Renal pelvis (tissue), 4 donors: Measurements from ENCODE around the gene P4HB. TPM values are rescaled to one million over a fixed set of nuclear protein-coding genes. Genes with fewer than 3 reads are reported as not detected.

ENCODE experiments used
- DNase-seq: peaks from one replicate; pipeline ENCODE4 v3.0.0-alpha.2; 2013
- polyA plus RNA-seq, 3 donors: library from polyadenylated mRNA; unstranded; fragments of 120-200 nt; gene quantifications; one replicate each; pipeline ENCODE4 v1.2.1, GENCODE V29; 2013; ENCODE audit not compliant: insufficient read length in 3 of 3

The P4HB gene
- polyA plus RNA-seq, 3 donors: 415 to 451 (median 445) TPM

DNA sequence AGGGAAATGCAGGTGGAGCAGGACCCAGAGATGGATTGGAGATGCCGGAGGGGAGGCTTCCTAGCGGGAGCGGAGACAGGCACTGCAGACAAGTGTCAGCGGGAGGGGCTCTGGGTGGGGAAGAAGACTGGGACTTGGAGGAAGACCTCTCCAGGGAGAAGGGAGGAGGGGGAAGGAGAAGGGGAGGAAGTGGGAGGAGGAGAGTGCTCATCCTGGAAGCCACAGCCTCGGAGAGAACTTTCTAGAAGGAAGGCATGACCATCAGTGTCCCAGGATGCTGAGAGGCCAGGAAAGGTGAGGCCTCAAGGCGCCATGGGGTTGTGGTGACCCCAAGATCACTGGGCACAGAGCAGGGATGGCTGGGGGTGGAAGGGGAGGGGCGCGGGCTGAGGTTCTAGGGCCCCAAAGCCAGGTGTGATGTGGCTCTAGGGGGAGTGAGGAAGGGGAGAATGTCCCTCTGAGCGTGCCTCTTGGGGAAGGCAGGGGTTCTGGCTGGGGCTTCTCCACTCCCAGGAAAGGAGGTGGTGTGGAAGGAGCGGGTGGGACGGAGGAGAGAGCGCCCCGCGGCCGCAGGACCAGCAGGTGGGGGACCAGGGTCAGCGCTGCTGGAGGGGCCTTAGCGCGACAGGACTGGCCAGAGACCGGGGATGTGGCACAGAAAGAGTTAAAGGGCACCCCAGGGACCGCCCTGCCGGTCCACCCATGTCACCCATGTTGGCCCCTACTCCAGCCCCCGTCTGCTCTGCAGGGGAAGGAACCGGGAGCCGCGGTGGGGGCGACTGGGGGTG, 57.3 kb downstream of the P4HB start:
- DNase-seq: no peak

DNA sequence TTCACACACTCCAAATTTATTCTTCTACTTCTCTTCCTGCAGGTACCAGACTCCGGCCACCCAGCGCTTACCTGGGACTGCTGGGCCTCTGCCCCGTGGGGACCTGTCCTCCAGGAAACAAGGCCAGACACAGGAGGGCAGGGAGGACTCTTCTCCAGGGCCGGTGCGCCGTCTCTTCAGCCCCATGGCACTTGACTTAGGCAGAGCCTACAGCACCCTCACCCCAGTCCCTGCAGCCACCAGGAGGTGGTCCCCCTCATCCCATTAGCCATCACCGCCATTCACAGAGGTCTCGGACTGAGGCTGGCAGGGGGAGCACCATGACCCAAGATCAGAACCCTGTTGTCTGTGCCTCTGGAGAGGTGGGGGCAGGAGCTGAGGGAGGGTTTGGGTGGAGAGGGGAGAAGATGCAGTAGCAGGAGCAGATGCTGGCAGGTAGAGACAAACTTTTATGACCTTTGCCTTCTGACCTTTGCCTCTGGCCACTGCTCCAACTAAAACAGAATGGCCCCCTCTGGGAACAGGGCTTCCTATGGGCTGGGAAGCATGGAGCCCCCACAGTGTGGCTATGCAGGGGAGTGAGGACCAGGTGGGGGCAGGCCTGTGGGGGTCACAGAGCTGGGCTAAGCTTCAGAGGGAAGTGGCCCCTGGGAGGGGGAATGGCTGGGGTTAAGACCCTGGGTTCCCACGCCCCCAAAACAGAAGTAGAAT, 58.1 kb downstream of the P4HB start:
- DNase-seq: no peak

DNA sequence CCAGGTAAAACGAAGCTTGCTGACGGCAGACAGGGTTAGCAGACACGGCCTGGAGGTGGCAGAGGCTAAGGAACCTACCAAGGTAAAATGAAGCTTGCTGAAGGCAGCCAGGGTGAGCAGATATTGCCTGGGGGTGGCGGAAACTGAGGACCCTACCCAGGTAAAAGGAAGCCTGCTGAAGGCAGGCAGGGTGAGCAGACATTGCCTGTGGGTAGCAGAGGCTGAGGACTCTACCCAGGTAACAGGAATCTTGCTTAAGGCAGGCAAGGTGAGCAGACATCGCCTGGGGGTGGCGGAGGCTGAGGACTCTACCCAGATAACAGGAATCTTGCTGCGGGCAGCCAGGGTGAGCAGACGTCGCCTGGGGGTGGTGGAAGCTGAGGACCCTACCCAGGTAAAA, 59.0 kb downstream of the P4HB start:
- DNase-seq: no peak

DNA sequence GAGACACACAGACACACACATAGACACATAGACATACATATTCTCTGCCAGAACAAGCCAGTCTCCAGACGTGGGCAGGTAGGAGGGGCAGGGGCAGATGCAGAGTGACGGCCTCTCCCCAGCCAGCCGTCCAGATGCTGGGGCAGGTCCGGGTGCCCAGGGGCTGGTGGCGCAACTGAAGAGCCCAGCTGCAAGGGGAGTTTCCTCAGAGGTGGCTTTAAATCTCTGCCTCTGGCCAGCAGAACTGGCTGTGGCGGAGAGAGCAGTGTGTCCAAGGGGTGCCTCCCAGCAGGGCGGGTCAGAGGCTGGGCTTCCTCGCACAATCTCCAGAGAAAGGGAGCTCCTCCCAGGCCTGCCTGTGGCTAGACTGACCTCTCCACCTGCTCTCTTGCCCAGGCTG, 65.8 kb downstream of the P4HB start:
- no peak for DNase-seq

DNA sequence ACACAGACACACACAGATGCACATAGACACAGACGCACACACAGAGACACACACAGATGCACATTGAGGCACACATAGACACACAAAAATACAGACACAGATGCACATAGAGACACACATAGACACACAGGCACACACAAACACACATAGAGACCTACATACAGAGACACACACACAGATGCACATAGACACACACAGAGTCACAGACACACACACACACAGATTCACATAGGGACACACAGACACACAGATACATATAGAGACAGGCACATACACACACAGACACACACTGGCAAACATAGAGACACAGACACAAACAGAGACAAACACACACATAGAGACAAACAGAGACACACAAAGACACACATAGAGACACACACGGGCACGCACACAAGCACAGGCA, 66.3 kb downstream of the P4HB start:
- DNase-seq: no peak

Other genes with a start within 250 kb of the P4HB start
- gene NPLOC4, start 223.4 kb downstream of the P4HB start, polyA plus RNA-seq: 10 to 100 TPM; 51.0 to 78.2 (median 73.9) TPM
- 1 to 10 TPM; 2.6 to 7.0 (median 4.2) TPM for gene TSPAN10, start 223.3 kb downstream of the P4HB start, polyA plus RNA-seq
- 10 to 100 TPM; 11.2 to 13.4 (median 11.8) TPM for gene PDE6G, start 204.0 kb downstream of the P4HB start, polyA plus RNA-seq
- 10 to 100 TPM; 18.9 to 24.0 (median 22.3) TPM for gene OXLD1, start 193.9 kb downstream of the P4HB start, polyA plus RNA-seq
- gene CCDC137, start 193.8 kb downstream of the P4HB start, polyA plus RNA-seq: 10 to 100 TPM; 16.8 to 21.9 (median 17.5) TPM
- gene ARL16, start 176.7 kb downstream of the P4HB start, polyA plus RNA-seq: 10 to 100 TPM; 41.8 to 49.7 (median 47.0) TPM
- gene HGS, start 176.5 kb downstream of the P4HB start, polyA plus RNA-seq: 100 to 1,000 TPM in 1 of 3 donors, 10 to 100 TPM in 2; 95.1 to 111 (median 96.5) TPM
- gene MRPL12, start 157.2 kb downstream of the P4HB start, polyA plus RNA-seq: 10 to 100 TPM; 47.5 to 67.4 (median 59.2) TPM
- 10 to 100 TPM; 18.9 to 22.4 (median 22.3) TPM for gene SLC25A10, start 148.3 kb downstream of the P4HB start, polyA plus RNA-seq
- 10 to 100 TPM; 11.1 to 14.0 (median 12.1) TPM for gene GCGR, start 56.4 kb downstream of the P4HB start, polyA plus RNA-seq
- gene MCRIP1, start 27.2 kb downstream of the P4HB start, polyA plus RNA-seq: 100 to 1,000 TPM; 102 to 124 (median 122) TPM
- gene PPP1R27, start 25.5 kb downstream of the P4HB start, polyA plus RNA-seq: under 1 TPM in 2 of 3 donors, not detected in 1; 0.14 to 0.44 TPM
- 100 to 1,000 TPM; 171 to 228 (median 216) TPM for gene ARHGDIA, start 10.8 kb upstream of the P4HB start, polyA plus RNA-seq
- gene ALYREF, start 31.1 kb upstream of the P4HB start, polyA plus RNA-seq: 10 to 100 TPM; 63.3 to 93.8 (median 83.9) TPM
- 100 to 1,000 TPM in 2 of 3 donors, 10 to 100 TPM in 1; 87.9 to 118 (median 117) TPM for gene ANAPC11, start 31.2 kb upstream of the P4HB start, polyA plus RNA-seq
- 1 to 10 TPM in 1 of 3 donors, under 1 TPM in 2; 0.71 to 1.2 (median 0.76) TPM for gene NPB, start 41.7 kb upstream of the P4HB start, polyA plus RNA-seq
- gene PCYT2, start 50.9 kb upstream of the P4HB start, polyA plus RNA-seq: 10 to 100 TPM; 49.6 to 55.1 (median 52.9) TPM
- 10 to 100 TPM; 14.0 to 21.3 (median 20.6) TPM for gene SIRT7, start 57.6 kb upstream of the P4HB start, polyA plus RNA-seq
- 10 to 100 TPM; 12.9 to 14.9 (median 13.1) TPM for gene MAFG, start 67.2 kb upstream of the P4HB start, polyA plus RNA-seq
- 10 to 100 TPM; 26.8 to 38.2 (median 31.9) TPM for gene PYCR1, start 76.8 kb upstream of the P4HB start, polyA plus RNA-seq
- gene MYADML2, start 86.7 kb upstream of the P4HB start, polyA plus RNA-seq: under 1 TPM; 0.17 to 0.36 (median 0.24) TPM
- 1 to 10 TPM; 2.1 to 4.3 (median 2.4) TPM for gene NOTUM, start 100.7 kb upstream of the P4HB start, polyA plus RNA-seq
- gene ASPSCR1, start 117.1 kb upstream of the P4HB start, polyA plus RNA-seq: 10 to 100 TPM; 37.2 to 40.1 (median 37.4) TPM
- gene CENPX, start 162.3 kb upstream of the P4HB start, polyA plus RNA-seq: 10 to 100 TPM; 38.7 to 51.4 (median 48.5) TPM
- 10 to 100 TPM; 15.8 to 18.1 (median 16.6) TPM for gene LRRC45, start 162.8 kb upstream of the P4HB start, polyA plus RNA-seq
- 10 to 100 TPM; 13.4 to 17.1 (median 14.6) TPM for gene RAC3, start 171.1 kb upstream of the P4HB start, polyA plus RNA-seq
- 100 to 1,000 TPM in 2 of 3 donors, 10 to 100 TPM in 1; 98.3 to 138 (median 102) TPM for gene DCXR, start 177.2 kb upstream of the P4HB start, polyA plus RNA-seq
- gene RFNG, start 191.3 kb upstream of the P4HB start, polyA plus RNA-seq: 10 to 100 TPM; 49.4 to 56.6 (median 54.8) TPM
- 100 to 1,000 TPM; 127 to 149 (median 140) TPM for gene GPS1, start 191.4 kb upstream of the P4HB start, polyA plus RNA-seq
- 10 to 100 TPM; 76.8 to 96.3 (median 90.9) TPM for gene DUS1L, start 205.3 kb upstream of the P4HB start, polyA plus RNA-seq
- gene FASN, start 237.7 kb upstream of the P4HB start, polyA plus RNA-seq: 10 to 100 TPM; 41.4 to 56.7 (median 50.1) TPM